Umbilical cord (tissue), 2 donors: Measurements from ENCODE around the gene ACTG2. TPM values are rescaled to one million over a fixed set of nuclear protein-coding genes. Genes with fewer than 3 reads are reported as not detected.
"Not testable (repeated sequence)": the region's sequence is repeated elsewhere in the genome, so short reads cannot be mapped to it uniquely, and the experiment has no call there.

Source experiments
- DNase-seq: peaks from one replicate; pipeline ENCODE4 v3.0.0-alpha.2; 2015; ENCODE audit warnings: low spot score
- total RNA-seq: library from RNA; depleted of rRNA; stranded (reverse); fragments of >200 nt; gene quantifications from one replicate; pipeline ENCODE4 v1.2.3, GENCODE V29; 2014; ENCODE audit warnings: low replicate concordance; ENCODE audit not compliant: insufficient read depth

The ACTG2 gene
- total RNA-seq, 1 donor from 2014 or later = 896 TPM

DNA sequence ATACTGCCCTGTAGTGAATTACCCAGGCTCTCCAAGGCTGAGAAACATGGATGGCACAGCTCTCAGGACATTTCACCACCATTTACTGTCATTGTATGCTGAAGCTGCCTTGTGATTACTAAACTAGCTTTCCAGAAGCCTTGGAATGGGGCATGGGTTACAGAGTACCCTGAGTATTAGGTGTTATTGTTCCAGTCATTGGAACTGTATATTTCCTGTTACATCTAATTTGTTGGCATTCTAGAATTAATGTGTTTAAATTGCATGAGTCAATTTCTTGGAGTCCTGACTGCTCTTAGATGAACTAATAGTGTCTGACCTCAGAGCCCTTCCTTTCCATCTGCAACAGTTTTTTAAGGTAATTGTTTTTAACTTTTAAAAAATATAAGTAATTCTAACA, 42.8 kb downstream of the ACTG2 start:
- DNase-seq = no peak

DNA sequence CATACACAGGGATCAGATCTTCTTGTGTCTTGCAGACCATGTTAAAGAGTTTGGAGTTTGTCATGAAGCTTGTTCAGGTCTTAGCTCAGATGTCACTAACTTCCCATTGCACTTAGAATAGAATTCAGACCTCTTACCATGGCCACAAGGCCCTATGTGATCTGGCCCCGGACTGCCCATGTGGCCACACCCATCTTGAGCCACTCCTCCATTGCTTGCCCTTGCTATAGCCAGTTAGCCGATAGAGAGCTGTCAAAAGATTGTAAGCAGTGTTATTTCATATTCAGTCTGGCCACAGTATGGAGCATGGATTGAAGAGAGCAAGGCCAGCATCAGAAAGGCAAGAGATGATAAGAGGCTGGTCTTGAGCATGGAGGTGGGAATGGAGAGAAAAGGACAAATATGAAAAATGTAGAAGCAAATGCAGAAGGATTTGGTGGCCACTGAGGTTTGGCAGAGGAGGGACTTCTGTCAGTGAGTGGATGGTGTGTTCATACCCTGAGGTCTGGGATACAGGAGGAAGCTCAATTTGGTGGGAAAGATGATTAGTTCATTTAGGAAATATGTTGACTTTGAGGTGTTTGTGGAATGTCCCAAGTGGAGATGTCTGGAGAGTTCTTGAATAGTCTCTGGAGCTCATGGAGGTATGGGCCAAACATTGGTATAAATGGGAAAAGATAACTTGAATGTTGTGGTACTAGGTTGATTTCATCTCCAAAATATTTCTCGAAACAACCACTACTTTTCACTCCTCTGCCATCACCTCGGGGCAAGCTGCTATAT, 44.5 kb downstream of the ACTG2 start:
- DNase-seq = no peak

- DNase-seq = no peak
Observed at GRCh38 chr2:73937899-73938298, 45.1 kb downstream of the ACTG2 start.

DNA sequence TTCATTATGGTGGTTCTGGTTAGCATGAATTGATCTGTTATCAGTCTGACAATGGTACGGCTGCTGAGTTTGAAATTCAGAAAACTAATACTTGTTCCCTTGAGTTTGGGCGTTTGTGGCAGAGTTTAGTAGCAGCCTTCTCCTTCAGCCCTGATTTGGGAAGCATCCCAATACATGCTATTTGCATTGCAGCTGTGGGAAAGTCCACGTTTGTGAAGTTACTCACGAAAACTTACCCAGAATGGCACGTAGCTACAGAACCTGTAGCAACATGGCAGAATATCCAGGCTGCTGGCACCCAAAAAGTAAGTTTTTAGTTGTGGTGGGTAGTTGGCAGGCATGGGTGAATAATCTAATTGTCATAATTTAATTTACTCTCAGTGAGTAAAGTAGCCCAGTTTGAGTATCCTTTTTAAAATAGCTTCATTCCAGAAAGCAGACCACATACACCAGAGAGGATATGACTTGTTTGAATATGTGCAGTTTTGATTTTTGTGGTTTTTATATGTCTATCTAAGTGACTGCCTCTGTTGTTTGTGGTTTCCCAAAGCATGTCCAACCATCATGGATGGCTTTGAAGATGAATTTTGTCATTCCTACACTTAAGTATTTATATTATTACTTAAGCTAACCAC, 46.0 kb downstream of the ACTG2 start:
- DNase-seq = no peak

GRCh38 chr2:73939419-73939818, 46.6 kb downstream of the ACTG2 start:
- DNase-seq = no peak

DNA sequence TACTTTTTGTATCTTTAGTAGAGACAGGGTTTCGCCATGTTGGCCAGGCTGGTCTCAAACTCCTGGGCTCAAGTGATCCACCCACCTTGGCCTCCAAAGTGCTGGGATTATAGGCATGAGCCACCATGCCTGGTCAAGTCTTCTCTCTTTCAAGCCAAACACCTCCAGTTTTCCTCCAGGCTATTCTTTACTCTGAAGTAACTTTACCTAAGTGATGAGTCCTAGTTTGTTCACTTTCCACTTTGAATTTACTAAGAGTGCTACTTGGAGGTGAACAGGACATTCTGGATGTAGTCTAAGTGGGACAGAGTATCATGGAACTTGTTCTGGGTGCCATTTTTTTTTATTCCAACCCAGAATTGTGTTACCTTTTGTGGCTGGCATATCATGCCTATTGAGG, 47.3 kb downstream of the ACTG2 start:
- DNase-seq = not testable (repeated sequence)

GRCh38 chr2:73942664-73943063, 49.9 kb downstream of the ACTG2 start:
- no peak for DNase-seq

DNA sequence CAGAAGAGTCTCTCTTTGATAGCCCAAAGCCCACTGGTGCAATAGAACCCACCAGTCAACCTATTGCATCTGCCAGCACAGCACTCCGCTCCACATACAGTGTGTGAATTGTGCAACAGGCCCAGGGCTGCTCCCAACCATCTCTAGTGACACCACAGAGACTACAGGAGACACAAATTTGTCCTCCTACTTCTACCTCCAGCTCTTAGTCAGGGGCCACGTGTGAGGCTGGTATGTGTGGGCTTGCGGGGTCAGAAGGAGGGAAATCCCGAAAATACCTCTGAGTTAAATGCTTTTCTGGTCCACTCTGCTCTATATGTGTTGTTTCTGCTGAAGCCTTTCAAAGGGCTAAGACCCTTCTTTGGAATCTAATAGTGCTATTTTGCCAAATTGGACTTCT, 51.9 kb downstream of the ACTG2 start:
- DNase-seq = no peak

GRCh38 chr2:73946215-73946614, 53.4 kb downstream of the ACTG2 start:
- DNase-seq = no peak

GRCh38 chr2:73946666-73947065, 53.9 kb downstream of the ACTG2 start:
- no peak for DNase-seq

- DNase-seq = no peak
Observed at GRCh38 chr2:73947412-73948018, 54.7 kb downstream of the ACTG2 start.

DNA sequence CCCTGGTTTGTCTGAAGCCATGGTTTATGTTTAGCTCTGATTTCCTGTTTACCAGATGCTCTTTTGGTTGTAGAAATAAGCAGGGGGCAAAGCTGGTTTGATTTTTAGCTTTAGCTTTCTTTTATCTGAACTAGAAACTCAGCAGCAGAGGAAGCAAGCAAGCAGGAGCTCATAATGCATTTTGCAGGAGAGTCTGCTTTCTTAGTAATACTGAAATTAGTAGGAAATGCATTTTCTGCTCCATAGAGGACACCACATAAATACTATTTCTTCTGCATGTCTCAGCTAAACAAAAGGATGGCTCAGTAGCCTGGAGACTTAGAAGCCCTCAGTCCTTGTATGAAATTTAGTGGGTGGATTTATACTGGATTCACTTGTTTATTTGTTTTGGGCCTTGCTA, 57.0 kb downstream of the ACTG2 start:
- no peak for DNase-seq

DNA sequence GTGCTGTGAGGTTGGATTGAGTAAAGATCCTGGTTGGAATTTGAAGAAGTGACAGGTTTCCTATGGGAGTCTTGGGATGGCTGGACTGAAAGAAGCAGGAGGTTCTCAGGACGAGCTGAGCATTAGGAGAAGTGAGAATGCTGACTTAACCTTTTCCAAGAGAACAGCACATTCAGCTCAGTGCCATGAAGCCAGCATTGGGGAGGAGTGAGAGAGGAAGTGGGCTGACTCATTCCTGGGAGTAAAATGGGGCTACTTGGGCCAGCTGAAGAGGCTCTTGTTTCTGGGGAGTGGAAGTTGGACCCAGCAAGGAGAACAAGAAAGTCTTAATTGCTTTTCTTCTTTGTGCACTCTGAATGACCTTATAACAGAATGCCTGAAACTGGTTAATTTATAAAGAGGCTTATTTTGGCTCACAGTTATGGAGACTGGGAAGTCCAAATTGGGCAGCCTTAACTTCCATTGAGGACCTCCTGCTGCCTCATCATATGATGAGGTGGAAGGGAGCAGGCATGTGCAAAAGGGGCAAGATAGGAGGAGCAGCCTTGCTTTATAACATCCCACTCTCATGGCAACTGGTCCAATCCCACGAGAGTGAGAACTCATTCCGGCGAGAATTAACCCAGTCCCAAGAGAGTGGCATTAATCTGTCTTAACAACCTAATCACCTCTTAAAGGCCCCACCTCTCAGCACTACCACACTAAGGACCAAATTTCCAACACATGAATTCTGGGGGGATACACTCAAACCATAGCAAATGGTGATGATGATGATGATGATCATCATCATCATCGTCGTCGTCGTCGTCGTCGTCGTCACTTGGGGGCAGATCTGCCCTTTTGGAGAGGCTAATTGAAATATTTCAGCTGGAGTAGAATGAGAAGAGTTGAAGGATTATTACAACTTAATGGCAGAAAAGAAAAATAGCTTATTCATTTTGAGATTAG, 60.0 kb downstream of the ACTG2 start:
- peak; percentile 44 for DNase-seq

DNA sequence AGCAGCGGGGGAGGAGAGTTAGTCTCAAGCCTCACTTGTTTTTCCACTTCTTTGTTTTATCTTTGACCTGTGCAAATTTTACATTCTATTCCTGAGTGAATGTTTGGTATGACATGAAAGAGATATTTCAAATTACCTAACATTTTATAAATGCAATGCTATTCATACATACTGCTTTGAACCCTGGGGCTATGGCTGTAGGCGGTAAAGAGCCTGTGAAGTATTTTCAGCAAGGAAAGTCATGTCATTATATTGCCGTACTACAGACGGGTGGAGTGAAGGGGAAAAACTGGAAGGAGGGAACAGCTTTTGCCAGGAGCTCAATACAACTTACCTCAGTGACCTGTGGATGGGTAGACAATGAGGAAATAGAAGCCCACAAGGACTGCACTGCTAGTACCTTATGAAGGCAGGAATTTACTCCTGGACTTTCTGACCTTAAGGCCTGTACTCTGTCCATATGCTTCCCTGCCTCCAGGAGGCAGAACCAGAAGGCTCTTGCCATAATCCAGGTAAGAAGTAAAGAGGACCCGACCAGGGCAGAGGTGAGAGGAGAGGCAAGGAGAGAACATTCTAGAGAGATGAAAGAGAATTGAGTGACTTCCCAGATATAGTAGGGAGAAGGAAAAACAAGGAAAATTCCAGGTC, 63.5 kb downstream of the ACTG2 start:
- DNase-seq = no peak

GRCh38 chr2:73961274-73961673, 68.5 kb downstream of the ACTG2 start:
- no peak for DNase-seq

DNA sequence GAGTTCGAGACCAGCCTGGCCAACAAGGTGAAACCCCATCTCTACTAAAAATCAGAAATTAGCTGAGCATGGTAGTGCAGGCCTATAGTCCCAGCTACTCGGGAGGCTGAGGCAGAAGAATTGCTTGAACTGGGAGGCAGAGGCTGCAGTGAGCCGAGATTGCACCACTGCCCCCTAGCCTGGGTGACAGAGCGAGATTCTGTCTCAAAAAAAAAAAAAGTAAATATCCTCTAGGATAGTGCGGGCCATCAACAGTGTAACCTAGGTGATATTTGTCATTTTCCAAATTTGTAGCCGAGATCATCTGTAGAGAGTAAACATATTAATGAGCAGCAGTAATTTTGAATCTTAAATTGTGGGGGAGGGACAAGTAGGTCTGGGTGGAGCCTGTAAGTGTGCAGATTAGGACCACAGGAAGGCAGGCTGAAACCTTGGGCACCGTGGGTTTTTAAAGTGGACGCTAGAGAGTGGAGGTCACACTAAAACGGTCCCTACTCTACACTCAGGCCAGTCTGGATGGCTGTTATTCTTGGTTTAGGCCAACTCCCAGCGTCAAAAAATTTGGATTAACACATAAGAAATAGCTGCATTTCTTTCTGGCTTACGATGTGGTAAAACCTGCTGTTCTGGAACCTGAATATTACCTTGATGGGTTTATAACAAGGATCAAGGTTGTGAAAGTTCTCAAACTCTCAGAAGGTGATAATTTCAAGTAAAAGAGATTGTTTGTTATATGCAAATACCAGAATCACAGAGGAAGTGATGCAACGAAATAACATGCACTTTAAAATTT, 69.2 kb downstream of the ACTG2 start:
- DNase-seq = no peak

- no peak for DNase-seq
Observed at GRCh38 chr2:73962798-73963197, 70.0 kb downstream of the ACTG2 start.

GRCh38 chr2:73963385-73964120, 70.7 kb downstream of the ACTG2 start:
- DNase-seq = no peak

DNA sequence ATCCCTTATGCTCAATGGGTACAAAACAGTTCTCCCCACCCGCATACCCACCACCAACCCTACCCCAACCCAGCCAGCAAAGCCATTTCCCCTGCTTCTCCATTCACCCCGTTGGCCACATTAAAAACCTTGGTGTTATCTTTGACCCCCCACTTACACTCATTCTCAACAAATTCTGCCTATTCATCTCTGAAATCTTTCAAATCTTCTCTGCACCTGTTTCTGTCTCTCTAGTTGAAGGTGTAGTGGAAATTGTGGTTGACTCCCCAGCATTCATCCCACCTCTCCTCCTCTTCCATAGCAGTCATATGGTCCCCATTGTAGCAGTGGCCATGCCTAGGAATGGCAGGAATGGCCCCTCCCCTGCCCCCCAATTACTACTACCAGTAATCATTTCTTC, 71.4 kb downstream of the ACTG2 start:
- no peak for DNase-seq

DNA sequence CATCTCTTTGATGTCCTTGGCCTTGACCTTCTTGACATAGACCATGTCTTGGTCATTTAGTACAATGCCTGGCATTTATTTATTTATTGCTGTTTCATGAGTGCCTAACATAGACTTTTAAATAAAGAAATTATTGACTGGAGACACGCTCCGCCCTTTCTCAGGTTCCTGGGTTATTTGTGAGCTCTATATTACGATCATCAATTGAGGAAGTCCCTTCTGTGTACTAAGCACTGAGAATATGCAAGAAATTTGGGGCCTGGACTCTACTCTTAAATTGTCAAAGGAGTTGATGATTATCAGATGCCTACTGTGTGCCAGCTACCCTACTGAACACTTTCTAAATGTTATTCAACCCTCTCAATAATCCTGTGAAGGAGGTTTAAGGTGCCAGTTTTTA, 72.2 kb downstream of the ACTG2 start:
- no peak for DNase-seq
